ENCODE data around the gene TDRD3. TPM values are rescaled to one million over a fixed set of nuclear protein-coding genes. Genes with fewer than 3 reads are reported as not detected.

Gene TDRD3
- total RNA-seq, 3 donors from 2014 or later = 27.1 to 40.7 (median 39.8) TPM

DNA sequence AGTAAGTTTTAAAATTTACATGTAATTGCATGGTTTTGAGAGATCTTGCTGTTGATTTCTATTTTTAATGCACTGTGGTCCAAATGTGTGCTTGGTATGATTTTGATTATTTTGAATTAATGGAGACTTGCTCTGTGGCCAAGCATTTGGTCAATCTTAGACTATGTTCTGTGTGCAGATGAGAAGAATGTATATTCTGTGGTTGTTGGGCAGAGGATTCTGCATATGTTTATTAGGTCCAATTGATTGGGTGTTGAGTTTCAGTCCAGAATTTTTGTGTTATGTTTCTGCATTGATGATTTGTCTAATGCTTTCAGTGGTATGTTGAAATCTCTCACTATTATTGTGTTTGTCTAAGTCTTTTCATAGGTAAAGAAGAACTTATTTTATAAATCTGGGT lies 82.3 kb downstream of the TDRD3 start:
- Histone ChIP-seq H3K4me1 (ENCODE audit: low read depth) (no peaks in the 10 kb centered on the region), H3K4me3 (no peak overlapping the region), H3K36me3 (ENCODE audit: low read depth) (no peaks in the 10 kb centered on the region), H3K9me3 (peaks cover 5% of the 10 kb centered on the region)
- TF ChIP-seq, protein P1, sequence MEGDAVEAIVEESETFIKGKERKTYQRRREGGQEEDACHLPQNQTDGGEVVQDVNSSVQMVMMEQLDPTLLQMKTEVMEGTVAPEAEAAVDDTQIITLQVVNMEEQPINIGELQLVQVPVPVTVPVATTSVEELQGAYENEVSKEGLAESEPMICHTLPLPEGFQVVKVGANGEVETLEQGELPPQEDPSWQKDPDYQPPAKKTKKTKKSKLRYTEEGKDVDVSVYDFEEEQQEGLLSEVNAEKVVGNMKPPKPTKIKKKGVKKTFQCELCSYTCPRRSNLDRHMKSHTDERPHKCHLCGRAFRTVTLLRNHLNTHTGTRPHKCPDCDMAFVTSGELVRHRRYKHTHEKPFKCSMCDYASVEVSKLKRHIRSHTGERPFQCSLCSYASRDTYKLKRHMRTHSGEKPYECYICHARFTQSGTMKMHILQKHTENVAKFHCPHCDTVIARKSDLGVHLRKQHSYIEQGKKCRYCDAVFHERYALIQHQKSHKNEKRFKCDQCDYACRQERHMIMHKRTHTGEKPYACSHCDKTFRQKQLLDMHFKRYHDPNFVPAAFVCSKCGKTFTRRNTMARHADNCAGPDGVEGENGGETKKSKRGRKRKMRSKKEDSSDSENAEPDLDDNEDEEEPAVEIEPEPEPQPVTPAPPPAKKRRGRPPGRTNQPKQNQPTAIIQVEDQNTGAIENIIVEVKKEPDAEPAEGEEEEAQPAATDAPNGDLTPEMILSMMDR (IDR thresholded peaks at IDR 0.05) = no peak
- no peak for DNase-seq
- intact Hi-C loops (cut with DNase I, micrococcal nuclease) = no loop called here
- no peak for ATAC-seq

DNA sequence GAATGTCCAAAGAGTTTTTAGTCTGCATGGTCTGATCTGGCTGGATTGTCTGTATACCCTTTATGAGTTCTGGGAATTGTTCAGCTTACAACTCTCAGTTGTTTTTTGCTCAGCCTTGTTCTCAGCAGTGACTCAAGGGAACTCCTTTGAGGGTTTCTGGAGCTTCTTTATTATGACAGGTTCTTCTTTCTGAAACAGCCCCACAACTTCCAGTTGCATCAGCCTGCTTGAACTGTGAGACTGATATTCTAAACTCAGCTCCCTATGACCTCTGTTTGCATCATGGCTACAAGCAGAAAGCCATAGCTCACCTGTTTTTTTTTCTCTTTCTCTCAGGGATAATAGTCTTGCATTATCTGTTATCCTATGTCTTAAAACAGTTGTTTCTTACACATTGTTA lies 85.0 kb downstream of the TDRD3 start:
- H3K4me3 ChIP-seq = no peak overlapping the region
- peaks cover under 1% of the 10 kb centered on the region for H3K9me3 ChIP-seq
- intact Hi-C loops (cut with DNase I, micrococcal nuclease) = no loop called here
- no peaks in the 10 kb centered on the region for H3K36me3 ChIP-seq (ENCODE audit: low read depth)
- TF ChIP-seq, protein P1 (IDR thresholded peaks at IDR 0.05) = no peak
- DNase-seq = no peak
- ATAC-seq = no peak
- H3K4me1 ChIP-seq (ENCODE audit: low read depth) = no peaks in the 10 kb centered on the region

DNA sequence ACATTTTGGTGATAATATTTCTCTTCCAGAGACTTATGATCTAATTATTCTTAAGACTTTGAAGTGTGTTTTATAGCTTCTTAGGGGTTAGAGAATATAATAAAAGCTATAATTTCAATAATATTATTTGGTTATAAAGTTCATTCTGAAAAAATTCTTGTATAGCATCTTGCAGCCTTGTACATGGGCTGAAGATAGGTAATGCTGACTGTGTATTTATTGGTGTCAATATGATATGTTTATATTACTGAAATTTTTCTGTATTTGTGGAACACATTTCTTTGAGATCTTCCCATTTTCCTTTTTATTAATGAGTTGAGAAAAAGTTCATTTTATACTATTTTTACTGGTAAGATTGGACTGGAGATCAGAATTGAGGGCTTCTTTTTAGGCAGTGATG lies 87.8 kb downstream of the TDRD3 start:
- no peaks in the 10 kb centered on the region for H3K36me3 ChIP-seq (ENCODE audit: low read depth)
- TF ChIP-seq, protein P1 (IDR thresholded peaks at IDR 0.05) = no peak
- H3K4me1 ChIP-seq (ENCODE audit: low read depth) = no peaks in the 10 kb centered on the region
- peaks cover 14% of the 10 kb centered on the region for H3K9me3 ChIP-seq
- intact Hi-C loops (cut with DNase I, micrococcal nuclease) = no loop called here
- H3K4me3 ChIP-seq = no peak overlapping the region
- no peak for DNase-seq
- no peak for ATAC-seq

DNA sequence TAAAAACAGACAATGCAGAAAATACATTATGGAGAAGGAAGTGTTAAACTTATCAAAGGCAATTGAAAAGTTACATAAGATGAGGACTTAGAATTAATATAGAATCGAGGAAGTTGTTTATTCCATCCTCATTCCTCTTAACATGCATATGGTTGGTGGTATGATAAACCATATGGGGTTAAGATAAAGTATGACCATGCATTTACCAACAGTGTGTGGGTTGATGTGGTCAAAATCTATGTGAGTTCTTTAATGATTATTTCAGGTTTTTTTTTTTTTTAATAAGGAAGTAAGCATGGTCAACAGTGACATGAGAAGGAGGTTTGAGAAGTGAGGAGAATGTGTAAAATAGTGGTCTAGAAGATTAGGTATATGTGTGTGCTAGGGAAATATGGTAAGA lies 94.5 kb downstream of the TDRD3 start:
- no peak for ATAC-seq
- H3K9me3 ChIP-seq = peaks cover 14% of the 10 kb centered on the region
- H3K36me3 ChIP-seq (ENCODE audit: low read depth) = no peaks in the 10 kb centered on the region
- H3K4me1 ChIP-seq (ENCODE audit: low read depth) = no peaks in the 10 kb centered on the region
- no peak for DNase-seq
- TF ChIP-seq, protein P1 (IDR thresholded peaks at IDR 0.05) = no peak
- H3K4me3 ChIP-seq = no peak overlapping the region
- intact Hi-C loops (cut with DNase I, micrococcal nuclease) = no loop called here

DNA sequence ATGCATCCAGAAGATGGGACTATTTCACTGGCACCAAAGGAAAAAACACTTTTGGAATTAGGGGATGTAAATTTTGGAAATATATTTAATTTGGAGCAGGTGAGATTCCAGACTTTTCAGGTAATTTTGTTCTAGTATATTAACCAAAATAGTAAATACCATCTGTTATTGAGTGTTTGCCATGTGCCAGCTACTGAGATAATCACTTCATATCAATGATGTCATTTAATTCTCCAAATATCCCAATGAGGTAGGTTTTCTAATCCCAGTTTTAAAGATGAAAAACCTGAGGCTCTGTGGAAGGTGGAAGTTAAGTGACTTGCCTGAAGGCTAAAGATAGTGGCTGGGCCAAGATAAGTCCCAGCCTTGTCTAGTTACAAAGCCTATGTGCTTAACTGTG lies 95.2 kb downstream of the TDRD3 start:
- no peak overlapping the region for H3K4me3 ChIP-seq
- no peak for ATAC-seq
- intact Hi-C loops (cut with DNase I, micrococcal nuclease) = no loop called here
- no peak for DNase-seq
- TF ChIP-seq, protein P1 (IDR thresholded peaks at IDR 0.05) = no peak
- no peaks in the 10 kb centered on the region for H3K4me1 ChIP-seq (ENCODE audit: low read depth)
- no peaks in the 10 kb centered on the region for H3K36me3 ChIP-seq (ENCODE audit: low read depth)
- H3K9me3 ChIP-seq = peaks cover 12% of the 10 kb centered on the region

DNA sequence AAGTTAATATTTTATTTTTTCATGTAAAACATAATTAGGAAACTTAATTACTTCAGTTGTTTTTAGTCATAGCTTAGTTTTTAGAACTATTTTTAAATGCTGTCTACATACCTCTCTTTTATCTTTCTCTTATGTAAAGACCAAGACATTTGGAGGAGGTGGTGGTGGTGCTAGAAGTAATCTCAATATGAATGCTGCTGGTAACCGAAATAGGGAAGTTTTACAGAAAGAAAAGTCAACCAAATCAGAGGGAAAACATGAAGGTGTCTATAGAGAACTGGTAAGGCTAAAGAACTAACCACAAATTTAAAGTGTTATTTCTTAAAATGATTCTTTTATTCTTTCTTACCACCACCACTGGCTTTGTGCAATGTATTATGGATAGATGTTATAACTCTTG lies 97.3 kb downstream of the TDRD3 start:
- DNase-seq (no peak), ATAC-seq (no peak)
- Histone ChIP-seq H3K36me3 (ENCODE audit: low read depth) (no peaks in the 10 kb centered on the region), H3K4me1 (ENCODE audit: low read depth) (no peaks in the 10 kb centered on the region), H3K4me3 (no peak overlapping the region), H3K9me3 (no peaks in the 10 kb centered on the region)
- intact Hi-C loops (cut with DNase I, micrococcal nuclease) = no loop called here
- TF ChIP-seq, protein P1 (IDR thresholded peaks at IDR 0.05) = no peak

All from mucosa of descending colon (tissue), 3 donors.